Adipocyte (in vitro differentiated cells): ENCODE data around the gene ACOX1.

Source experiments
- DNase-seq: peaks from one replicate; pipeline ENCODE4 v3.0.0-alpha.2; 2015; ENCODE audit warnings: low read depth
- H3K27me3 ChIP-seq: replicated peaks from 2 replicates; pipeline ENCODE4 v1.7.0; 2013; ENCODE audit warnings: mild to moderate bottlenecking, low read length, moderate library complexity; ENCODE audit not compliant: control insufficient read depth, insufficient read depth
- H3K36me3 ChIP-seq: 2 replicates; pipeline ENCODE4 v1.7.0; 2013; ENCODE audit warnings: low read length, mild to moderate bottlenecking, moderate library complexity; ENCODE audit not compliant: control insufficient read depth, insufficient read depth, severe bottlenecking
- H3K4me1 ChIP-seq: 2 replicates; pipeline ENCODE4 v1.7.0; 2013; ENCODE audit warnings: mild to moderate bottlenecking, low read length, moderate library complexity; ENCODE audit not compliant: control insufficient read depth, insufficient read depth
- H3K4me3 ChIP-seq: 2 replicates; pipeline ENCODE4 v1.7.0; 2013; ENCODE audit warnings: mild to moderate bottlenecking, low read length, moderate library complexity
- H3K9ac ChIP-seq: 2 replicates; pipeline ENCODE4 v1.7.0; 2013; ENCODE audit warnings: mild to moderate bottlenecking, low read length, moderate library complexity
- H3K9me3 ChIP-seq: 2 replicates; pipeline ENCODE4 v1.7.0; 2013; ENCODE audit warnings: mild to moderate bottlenecking, low read length, moderate library complexity; ENCODE audit not compliant: control insufficient read depth

Gene ACOX1

GRCh38 chr17:75943491-75943890, 35.5 kb downstream of the ACOX1 start:
- no peak for DNase-seq
- H3K9ac ChIP-seq, result no peak overlapping the region
- no peaks in the 10 kb centered on the region for H3K27me3 ChIP-seq
- H3K4me1 ChIP-seq, result peaks cover 22% of the 10 kb centered on the region
- no peak overlapping the region for H3K4me3 ChIP-seq
- peaks cover 60% of the 10 kb centered on the region for H3K36me3 ChIP-seq
- no peaks in the 10 kb centered on the region for H3K9me3 ChIP-seq

GRCh38 chr17:75942473-75942872, 36.5 kb downstream of the ACOX1 start:
- H3K4me3 ChIP-seq, result no peak overlapping the region
- H3K36me3 ChIP-seq, result peaks cover 50% of the 10 kb centered on the region
- peaks cover 22% of the 10 kb centered on the region for H3K4me1 ChIP-seq
- no peaks in the 10 kb centered on the region for H3K27me3 ChIP-seq
- H3K9me3 ChIP-seq, result no peaks in the 10 kb centered on the region
- no peak overlapping the region for H3K9ac ChIP-seq
- DNase-seq, result no peak

- peak overlapping the region; percentile 85 for H3K4me3 ChIP-seq
- no peaks in the 10 kb centered on the region for H3K9me3 ChIP-seq
- no peaks in the 10 kb centered on the region for H3K27me3 ChIP-seq
- H3K4me1 ChIP-seq, result peaks cover 17% of the 10 kb centered on the region
- DNase-seq, result no peak
- H3K9ac ChIP-seq, result peak overlapping the region; percentile 86
- H3K36me3 ChIP-seq, result peaks cover 40% of the 10 kb centered on the region
These were observed 37.5 kb downstream of the ACOX1 start for GRCh38 chr17:75941442-75941819.

GRCh38 chr17:75940727-75941441, 38.1 kb downstream of the ACOX1 start, which contains the start of gene FBF1:
TSS of gene FBF1 (minus strand) at chr17:75941042. CDS start at chr17:75938149, 2,893 bp downstream.
- Histone ChIP-seq H3K9ac (peak within 1 kb of the TSS; percentile 86), H3K4me1 (peaks cover 12% of the 10 kb centered on the region), H3K9me3 (no peaks in the 10 kb centered on the region), H3K27me3 (no peaks in the 10 kb centered on the region), H3K36me3 (peaks cover 35% of the 10 kb centered on the region), H3K4me3 (peak within 1 kb of the TSS; percentile 85)
- peak; percentile 98 for DNase-seq

GRCh38 chr17:75937652-75938051, 41.3 kb downstream of the ACOX1 start:
- no peaks in the 10 kb centered on the region for H3K27me3 ChIP-seq
- H3K36me3 ChIP-seq, result peaks cover 3% of the 10 kb centered on the region
- H3K9me3 ChIP-seq, result no peaks in the 10 kb centered on the region
- DNase-seq, result no peak
- no peak overlapping the region for H3K9ac ChIP-seq
- peaks cover 12% of the 10 kb centered on the region for H3K4me1 ChIP-seq
- no peak overlapping the region for H3K4me3 ChIP-seq

- H3K4me3 ChIP-seq, result no peak overlapping the region
- H3K36me3 ChIP-seq, result no peaks in the 10 kb centered on the region
- H3K4me1 ChIP-seq, result no peaks in the 10 kb centered on the region
- no peak for DNase-seq
- no peaks in the 10 kb centered on the region for H3K27me3 ChIP-seq
- H3K9me3 ChIP-seq, result no peaks in the 10 kb centered on the region
- H3K9ac ChIP-seq, result no peak overlapping the region
These were observed 45.2 kb downstream of the ACOX1 start for GRCh38 chr17:75933808-75934207.

- Histone ChIP-seq H3K4me3 (no peak overlapping the region), H3K4me1 (no peaks in the 10 kb centered on the region), H3K9me3 (no peaks in the 10 kb centered on the region), H3K27me3 (no peaks in the 10 kb centered on the region), H3K36me3 (no peaks in the 10 kb centered on the region), H3K9ac (no peak overlapping the region)
- no peak for DNase-seq
These were observed 46.1 kb downstream of the ACOX1 start for GRCh38 chr17:75932852-75933251.

- Histone ChIP-seq H3K4me3 (no peak overlapping the region), H3K27me3 (no peaks in the 10 kb centered on the region), H3K9me3 (no peaks in the 10 kb centered on the region), H3K9ac (no peak overlapping the region), H3K36me3 (peaks cover 5% of the 10 kb centered on the region), H3K4me1 (no peaks in the 10 kb centered on the region)
- no peak for DNase-seq
These were observed 47.9 kb downstream of the ACOX1 start for GRCh38 chr17:75931062-75931461.

- Histone ChIP-seq H3K4me1 (no peaks in the 10 kb centered on the region), H3K36me3 (peaks cover 12% of the 10 kb centered on the region), H3K4me3 (no peak overlapping the region), H3K9me3 (no peaks in the 10 kb centered on the region), H3K9ac (no peak overlapping the region), H3K27me3 (no peaks in the 10 kb centered on the region)
- no peak for DNase-seq
These were observed 51.6 kb downstream of the ACOX1 start for GRCh38 chr17:75927286-75927922.

GRCh38 chr17:75926456-75926855, 52.5 kb downstream of the ACOX1 start:
- no peak for DNase-seq
- H3K36me3 ChIP-seq, result peaks cover 12% of the 10 kb centered on the region

GRCh38 chr17:75925912-75926311, 53.1 kb downstream of the ACOX1 start:
- H3K27me3 ChIP-seq, result no peaks in the 10 kb centered on the region
- no peaks in the 10 kb centered on the region for H3K4me1 ChIP-seq
- DNase-seq, result no peak
- H3K4me3 ChIP-seq, result no peak overlapping the region
- no peak overlapping the region for H3K9ac ChIP-seq
- no peaks in the 10 kb centered on the region for H3K9me3 ChIP-seq
- peaks cover 12% of the 10 kb centered on the region for H3K36me3 ChIP-seq

More at GRCh38 chr17:75926456-75926855, 52.5 kb downstream of the ACOX1 start:
- Histone ChIP-seq H3K9me3 (no peaks in the 10 kb centered on the region), H3K4me3 (no peak overlapping the region), H3K9ac (no peak overlapping the region), H3K27me3 (no peaks in the 10 kb centered on the region), H3K4me1 (no peaks in the 10 kb centered on the region)
